ACHN (cell line): ENCODE measurements around the gene FSD1L.
A peak's percentile ranks its signal among the peaks of the same experiment; 100 is the strongest.
"Not testable (repeated sequence)": the region's sequence is repeated elsewhere in the genome, so short reads cannot be mapped to it uniquely, and the experiment has no call there.

Source experiments
- DNase-seq: peaks from one replicate; pipeline ENCODE4 v3.0.0-alpha.2; 2015
- in situ Hi-C: cut with HindIII; loops from 2 replicates; pipeline ENCODE4 v1.10.0; 2017; ENCODE audit warnings: low sequenced_read_pairs, low pct_ligation_motif_present, low pct_unique_long_range_greater_than_20kb

The FSD1L gene

GRCh38 chr9:105519710-105520369 lies 72.0 kb downstream of the FSD1L start:
- in situ Hi-C loops: not testable (repeated sequence)
- DNase-seq: peak; percentile 7

- in situ Hi-C loops, DNase-seq: not testable (repeated sequence)
These were observed 73.2 kb downstream of the FSD1L start for GRCh38 chr9:105520992-105521391.

- DNase-seq, in situ Hi-C loops: not testable (repeated sequence)
These were observed 75.0 kb downstream of the FSD1L start for GRCh38 chr9:105522618-105523385.

GRCh38 chr9:105531530-105531929 lies 83.7 kb downstream of the FSD1L start:
- in situ Hi-C loops: no loop called here
- no peak for DNase-seq

GRCh38 chr9:105535920-105536668 lies 88.3 kb downstream of the FSD1L start:
- no peak for DNase-seq
- in situ Hi-C loops: no loop called here

GRCh38 chr9:105539452-105539851 lies 91.6 kb downstream of the FSD1L start:
- no peak for DNase-seq
- in situ Hi-C loops: no loop called here

GRCh38 chr9:105541838-105542237 lies 94.0 kb downstream of the FSD1L start:
- in situ Hi-C loops: no loop called here
- no peak for DNase-seq

- DNase-seq: no peak
- in situ Hi-C loops: no loop called here
These were observed 106.2 kb downstream of the FSD1L start for GRCh38 chr9:105554042-105554441.

- in situ Hi-C loops: no loop called here
These were observed 110.2 kb downstream of the FSD1L start, which contains the start of gene FKTN for GRCh38 chr9:105557804-105558610. TSS of gene FKTN (plus strand) at chr9:105558131. CDS start at chr9:105575033, 16,902 bp downstream.

GRCh38 chr9:105572455-105572854 lies 124.6 kb downstream of the FSD1L start:
- in situ Hi-C loops: no loop called here

More at GRCh38 chr9:105557804-105558610, 110.2 kb downstream of the FSD1L start, which contains the start of gene FKTN:
- DNase-seq: peak; percentile 82

GRCh38 chr9:105579952-105580351 lies 132.1 kb downstream of the FSD1L start:
- in situ Hi-C loops, DNase-seq: not testable (repeated sequence)

More at GRCh38 chr9:105572455-105572854, 124.6 kb downstream of the FSD1L start:
- no peak for DNase-seq

GRCh38 chr9:105581550-105581949 lies 133.7 kb downstream of the FSD1L start:
- in situ Hi-C loops, DNase-seq: not testable (repeated sequence)

- in situ Hi-C loops: no loop called here
- no peak for DNase-seq
These were observed 145.3 kb downstream of the FSD1L start for GRCh38 chr9:105593145-105593544.
